ENCODE data around the gene PLAGL1. TPM values are rescaled to one million over a fixed set of nuclear protein-coding genes. Genes with fewer than 3 reads are reported as not detected.

PLAGL1 gene
- total RNA-seq, 1 experiment from 2014 or later, result 0.77 TPM

- Histone ChIP-seq H3K27me3 (replicated peaks; ENCODE audit: insufficient read depth, low read depth, low read length, poor library complexity) (no peaks in the 10 kb centered on the region), H3K27ac (ENCODE audit: low read depth, low read length, poor library complexity, severe bottlenecking) (no peak overlapping the region), H3K4me1 (ENCODE audit: insufficient read depth, low read length, poor library complexity, severe bottlenecking) (no peaks in the 10 kb centered on the region), H3K4me3 (ENCODE audit: low read depth, low read length, poor library complexity, severe bottlenecking) (no peak overlapping the region), H3K36me3 (ENCODE audit: insufficient read depth, low read length, poor library complexity, severe bottlenecking) (no peaks in the 10 kb centered on the region), H3K9me3 (ENCODE audit: low read depth, low read length, poor library complexity, severe bottlenecking) (no peaks in the 10 kb centered on the region)
- ChIA-PET POLR2A (ENCODE audit: low non-redundant PET) (no interaction called here), CTCF (no interaction called here)
- no TSS peak for BruUV-seq (replicated peaks)
- DNase-seq (ENCODE audit: low spot score), result no peak
- intact Hi-C loops (cut with micrococcal nuclease; ENCODE audit: unreplicated experiment), result no loop called here
- TF ChIP-seq EZH2 (IDR thresholded peaks at IDR 0.05; ENCODE audit: borderline replicate concordance, low read depth, low read length, poor library complexity, severe bottlenecking) (no peak), CTCF (conservative IDR thresholded peaks at IDR 0.05; ENCODE audit: low read depth, low read length) (no peak)
These were observed 111.8 kb downstream of the PLAGL1 start for GRCh38 chr6:143896126-143896860.

- Histone ChIP-seq H3K4me1 (ENCODE audit: insufficient read depth, low read length, poor library complexity, severe bottlenecking) (no peaks in the 10 kb centered on the region), H3K4me3 (ENCODE audit: low read depth, low read length, poor library complexity, severe bottlenecking) (no peak overlapping the region), H3K36me3 (ENCODE audit: insufficient read depth, low read length, poor library complexity, severe bottlenecking) (no peaks in the 10 kb centered on the region), H3K9me3 (ENCODE audit: low read depth, low read length, poor library complexity, severe bottlenecking) (no peaks in the 10 kb centered on the region), H3K27ac (ENCODE audit: low read depth, low read length, poor library complexity, severe bottlenecking) (no peak overlapping the region), H3K27me3 (replicated peaks; ENCODE audit: insufficient read depth, low read depth, low read length, poor library complexity) (no peaks in the 10 kb centered on the region)
- ChIA-PET CTCF (no interaction called here), POLR2A (ENCODE audit: low non-redundant PET) (no interaction called here)
- no peak for DNase-seq (ENCODE audit: low spot score)
- no TSS peak for BruUV-seq (replicated peaks)
- no peak for TF ChIP-seq EZH2 (IDR thresholded peaks at IDR 0.05; ENCODE audit: borderline replicate concordance, low read depth, low read length, poor library complexity, severe bottlenecking)
- TF ChIP-seq CTCF (conservative IDR thresholded peaks at IDR 0.05; ENCODE audit: low read depth, low read length), result no peak
- intact Hi-C loops (cut with micrococcal nuclease; ENCODE audit: unreplicated experiment), result no loop called here
These were observed 113.4 kb downstream of the PLAGL1 start for GRCh38 chr6:143894655-143895054.

Other genes starting within 250 kb of the PLAGL1 start
- 44.1 and 51.8 TPM in 2 replicates for gene LTV1, start 164.9 kb downstream of the PLAGL1 start, total RNA-seq (2021)
- not detected in 2 replicates for gene ZC2HC1B, start 143.8 kb downstream of the PLAGL1 start, total RNA-seq (2021)
- 135 and 136 TPM in 2 replicates for gene SF3B5, start 87.3 kb upstream of the PLAGL1 start, total RNA-seq (2021)
- gene STX11, start 142.3 kb upstream of the PLAGL1 start, total RNA-seq (2021), result 0.20 and 0.30 TPM in 2 replicates

All from A673 (cell line).